Central memory CD4-positive, alpha-beta T cell (primary cell): ENCODE results near the gene TTC39C.

ENCODE experiments used
- DNase-seq: peaks from one replicate; pipeline ENCODE4 v3.0.0; 2022
- total RNA-seq, 3 experiments: gene quantifications; one replicate each; lab custom pipeline; 2026; lab: John Stamatoyannopoulos, UW

TTC39C gene
- total RNA-seq: 98.3 to 306 (median 202) reads per million in 3 experiments

DNA sequence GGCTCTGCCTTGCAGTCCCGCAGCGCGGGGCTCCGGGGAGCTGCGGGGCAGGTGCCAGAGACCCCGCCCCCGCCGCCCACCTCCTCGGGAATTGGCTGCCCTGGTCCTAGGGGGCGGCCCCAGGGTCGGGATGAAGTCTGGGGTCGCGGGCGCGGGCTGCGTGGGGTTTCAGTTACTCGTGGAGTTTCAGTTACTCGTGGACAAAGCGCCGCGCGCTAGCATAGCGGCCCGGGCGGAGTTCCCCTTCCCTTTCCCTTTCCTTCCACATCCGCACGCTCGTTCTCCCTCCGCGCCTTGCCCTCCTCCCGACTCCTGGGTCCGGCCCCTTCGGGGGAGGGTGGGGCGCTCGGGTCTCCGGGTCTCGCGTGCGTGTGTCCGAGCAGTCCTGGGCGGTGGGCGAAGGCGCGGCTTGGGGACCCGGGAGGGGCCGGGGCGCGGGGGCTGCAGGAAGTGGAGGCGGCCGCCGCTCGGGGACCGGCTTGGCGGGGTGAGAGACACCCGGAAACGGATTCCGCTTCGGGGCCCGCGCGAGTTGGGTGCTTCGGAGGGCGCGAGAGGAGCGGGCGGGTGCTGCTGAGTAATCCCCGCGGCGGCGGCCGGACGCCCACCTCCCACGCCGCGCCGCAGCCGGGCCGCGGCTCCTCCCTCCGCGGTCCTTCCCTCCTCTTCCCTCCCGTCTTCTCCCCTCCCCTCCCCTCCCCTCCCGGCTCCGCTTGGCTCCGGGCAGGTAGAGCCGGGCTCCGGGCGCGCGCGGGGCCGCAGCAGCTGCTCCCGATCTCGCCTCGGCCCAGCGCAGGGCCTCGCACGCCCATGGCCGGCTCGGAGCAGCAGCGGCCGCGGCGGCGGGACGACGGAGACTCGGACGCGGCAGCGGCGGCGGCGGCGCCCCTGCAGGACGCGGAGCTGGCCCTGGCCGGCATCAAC is at the start of gene TTC39C:
TSS of gene TTC39C (plus strand) at position 693 of the 924 bp plus-strand sequence. CDS start at position 811, 118 bp downstream.
- DNase-seq: peak; percentile 79

DNA sequence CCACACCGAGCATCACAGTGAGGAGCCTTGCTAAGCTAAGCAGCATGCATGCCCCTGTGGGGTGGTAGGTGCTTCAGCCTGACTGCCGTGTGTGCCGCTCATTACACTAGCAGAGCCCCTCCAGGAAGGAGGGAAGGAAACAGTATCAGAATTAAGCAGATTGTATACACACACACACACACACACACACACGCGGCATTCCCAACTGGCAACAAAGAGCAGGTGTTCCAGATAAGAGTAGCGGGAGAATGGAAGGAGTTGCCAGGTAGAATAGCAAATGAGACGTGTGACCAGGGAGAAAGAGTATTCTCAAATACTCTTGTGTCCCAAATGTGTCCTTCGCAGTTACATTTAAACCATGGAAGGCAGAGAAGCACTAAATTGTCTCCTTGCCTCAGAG is 47.6 kb upstream of the TTC39C start:
- no peak for DNase-seq

DNA sequence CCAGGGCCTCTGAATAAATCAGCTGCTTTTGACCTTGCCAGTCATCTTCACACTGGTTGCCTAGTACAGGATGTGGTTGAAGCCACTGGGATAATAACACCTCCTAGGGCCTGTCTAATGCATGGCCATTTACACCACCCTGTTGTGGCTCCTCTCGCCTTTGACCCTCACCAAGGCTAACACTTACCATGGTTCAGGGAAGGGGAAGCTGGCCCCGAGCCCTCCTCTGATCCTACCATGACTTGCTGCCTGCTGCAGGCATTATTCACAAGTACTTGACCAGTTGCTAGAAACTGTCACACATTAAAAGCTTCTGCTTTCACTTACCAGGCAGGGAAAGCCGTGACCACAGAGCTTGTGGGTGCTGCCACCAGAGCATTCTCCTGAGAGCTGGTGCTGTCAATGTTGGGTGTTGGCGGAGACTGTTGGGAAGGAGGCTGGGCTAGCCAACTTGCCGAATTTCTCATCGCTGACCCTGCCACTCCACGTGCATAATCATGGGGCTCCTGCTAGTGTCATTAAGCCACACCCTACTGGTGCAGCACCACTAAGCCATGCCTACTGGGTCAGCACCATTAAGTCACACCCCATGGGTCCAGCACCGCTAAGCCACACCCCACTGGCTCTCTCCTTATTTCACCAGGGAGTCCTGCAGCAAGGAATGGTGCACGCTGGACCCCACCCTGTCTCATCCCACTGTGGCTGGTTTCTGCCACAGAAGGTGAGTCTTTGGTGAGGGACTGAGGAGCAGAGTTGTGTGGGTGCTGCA is 47.0 kb upstream of the TTC39C start:
- DNase-seq: no peak

DNA sequence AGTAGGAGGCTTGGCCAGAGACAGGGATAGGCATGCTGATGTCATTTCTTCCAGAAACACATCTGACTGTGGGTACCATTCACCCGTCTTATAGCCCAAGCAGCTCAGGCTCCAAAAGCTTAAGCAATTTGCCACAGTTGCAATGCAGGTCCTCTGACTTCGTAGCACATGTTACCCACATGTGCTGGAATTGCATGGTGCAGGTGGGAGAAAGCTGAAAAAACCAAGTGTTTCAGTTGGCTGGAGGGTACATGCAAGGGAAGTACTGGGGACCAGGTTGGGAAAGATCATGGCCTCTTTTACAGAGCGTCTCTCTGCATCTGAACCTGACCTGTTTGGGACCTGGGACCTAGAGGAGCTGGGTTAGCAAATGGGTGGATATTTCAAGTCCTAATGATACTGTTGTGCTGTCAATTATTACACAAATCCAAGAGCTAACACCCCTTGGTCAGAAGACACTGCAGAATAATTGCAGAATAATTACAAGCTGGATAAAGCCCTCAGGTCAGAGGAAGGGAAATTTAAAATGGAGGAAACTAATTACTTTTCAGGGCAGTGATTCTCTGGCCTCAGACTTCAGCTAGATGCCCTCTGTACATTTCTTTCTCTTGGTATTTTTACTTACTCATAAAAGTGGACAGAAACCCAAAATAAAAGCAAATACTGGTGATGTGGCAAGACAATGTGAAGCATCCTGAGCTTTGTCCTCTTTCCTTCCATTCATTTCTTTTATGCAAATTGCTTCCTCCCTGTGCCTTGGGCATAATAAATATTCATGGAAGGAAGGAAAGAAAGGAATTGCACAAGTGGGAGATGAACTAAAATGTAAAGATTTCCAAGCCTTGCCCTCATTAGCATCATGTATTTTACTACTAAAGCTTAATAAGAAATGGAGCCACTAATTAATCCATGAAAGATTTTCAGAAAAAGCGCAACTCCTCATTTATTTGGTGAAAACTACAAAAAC is 45.6 kb upstream of the TTC39C start:
- no peak for DNase-seq

DNA sequence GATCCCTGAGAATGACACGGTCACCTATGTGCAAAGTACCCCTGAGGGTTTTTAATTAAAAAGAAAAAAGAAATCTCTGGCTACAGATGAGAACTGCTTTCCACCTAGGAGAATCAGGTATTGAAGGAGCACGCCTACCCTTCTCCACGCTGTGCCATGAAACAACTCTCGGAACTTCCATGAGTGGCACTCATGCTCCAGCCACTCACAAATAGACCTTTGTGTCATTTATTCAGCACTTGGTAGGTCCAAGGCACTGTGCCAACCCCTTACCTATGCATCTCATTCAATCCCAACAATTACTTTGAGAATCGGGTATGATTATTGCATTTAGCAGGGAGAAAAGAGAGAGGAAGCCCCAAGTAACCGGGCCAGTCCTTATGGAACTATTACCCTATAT is 44.9 kb upstream of the TTC39C start:
- no peak for DNase-seq

DNA sequence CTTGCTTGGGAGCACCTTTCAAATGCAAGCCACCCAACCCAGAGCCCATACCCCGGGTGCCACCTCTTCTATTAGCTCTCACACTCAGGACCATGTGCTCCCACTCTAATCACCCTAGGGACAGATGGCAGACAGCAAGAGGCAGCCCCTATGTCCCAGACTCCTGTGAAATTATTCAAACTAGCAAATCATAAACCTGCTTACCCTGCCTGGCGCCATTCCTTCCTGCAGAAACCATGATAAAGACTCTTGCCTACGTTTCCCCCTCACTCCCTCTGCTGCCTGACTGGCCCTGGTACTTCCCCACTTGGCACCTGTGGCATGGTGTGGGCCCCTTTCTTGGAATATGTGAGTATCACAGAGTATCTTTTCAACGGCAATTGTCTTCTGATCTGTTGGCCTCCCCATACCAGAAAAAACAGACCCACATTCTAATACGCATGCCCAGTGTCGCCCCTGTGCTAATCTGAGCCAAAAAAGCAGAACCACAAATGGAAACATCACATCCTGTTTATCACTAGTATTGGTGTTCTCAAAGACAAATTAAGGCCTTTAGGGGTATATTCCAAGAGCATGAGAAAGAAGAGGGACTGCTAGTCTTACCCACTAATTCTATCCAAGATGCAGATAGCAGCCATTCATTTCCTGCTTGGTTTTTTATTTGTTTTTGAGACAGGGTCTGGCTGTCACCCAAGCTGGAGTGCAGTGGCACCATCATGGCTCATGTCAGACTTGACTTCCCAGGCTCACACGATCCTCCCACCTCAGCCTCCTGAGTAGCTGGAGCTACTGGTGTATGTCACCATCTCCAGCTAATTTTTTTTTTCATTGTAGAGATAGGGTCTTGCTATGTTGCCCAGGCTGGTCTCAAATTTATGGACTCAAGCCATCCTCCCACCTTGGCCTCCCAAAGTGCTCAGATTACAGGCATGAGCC is 44.1 kb upstream of the TTC39C start:
- peak; percentile 85 for DNase-seq

DNA sequence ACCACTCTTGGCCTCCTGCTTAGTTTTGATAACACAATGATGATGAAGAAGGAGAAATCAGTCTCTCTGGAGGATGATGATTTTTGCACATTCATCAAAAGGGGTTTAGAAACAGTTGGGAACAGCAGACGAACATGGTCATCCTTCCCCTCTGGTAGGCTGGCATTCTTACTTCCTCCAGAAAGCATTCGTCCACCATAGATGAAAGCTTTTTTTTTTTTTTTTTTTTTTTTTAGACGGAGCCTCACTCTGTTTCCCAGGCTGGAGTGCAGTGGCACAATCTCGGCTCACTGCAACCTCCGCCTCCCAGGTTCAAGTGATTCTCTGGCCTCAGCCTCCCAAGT is 43.5 kb upstream of the TTC39C start:
- no peak for DNase-seq

DNA sequence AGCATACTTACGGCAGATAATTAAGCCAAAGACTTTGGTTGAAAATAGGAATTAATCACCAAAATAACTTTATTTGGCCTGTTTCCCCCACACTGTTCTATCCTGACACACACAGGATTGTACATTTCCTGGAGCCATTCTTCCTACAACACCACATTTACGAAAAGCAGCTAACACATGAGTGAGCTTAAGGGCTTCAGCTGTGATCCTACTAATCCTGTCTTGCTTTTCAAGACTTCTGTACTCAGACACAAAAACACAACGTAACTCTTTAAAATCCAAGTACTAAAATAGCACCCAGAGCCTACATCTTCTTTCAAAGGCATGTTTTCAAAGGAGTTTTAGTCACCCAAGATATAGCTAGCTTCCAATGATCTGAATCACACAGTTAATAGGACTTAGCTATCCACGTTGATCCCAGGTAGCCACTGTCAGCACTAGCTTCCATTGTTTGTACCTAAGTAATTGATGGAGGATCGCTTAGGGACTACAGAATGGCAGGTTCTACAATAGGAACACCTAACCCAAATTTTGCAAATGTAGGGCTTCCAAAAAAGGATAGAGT is 42.8 kb upstream of the TTC39C start:
- no peak for DNase-seq

DNA sequence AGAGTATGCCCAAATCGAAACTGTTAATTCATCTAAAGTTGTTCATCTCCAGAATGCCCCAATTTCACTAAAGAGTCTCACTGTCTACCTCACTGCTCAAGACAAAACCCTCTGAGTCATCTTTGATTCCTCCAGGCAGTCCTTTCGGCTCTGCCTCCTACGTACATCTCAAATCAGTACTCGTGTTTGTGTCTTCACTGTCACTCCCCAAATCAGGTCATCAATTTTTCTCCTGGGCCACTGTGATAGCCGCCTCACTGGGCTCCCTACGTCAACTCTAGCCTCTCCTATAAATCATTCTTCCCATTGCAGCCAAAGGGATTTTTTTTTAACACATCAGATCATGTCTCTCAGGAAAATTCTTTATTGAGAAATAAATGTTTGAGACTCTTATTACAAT is 42.1 kb upstream of the TTC39C start:
- DNase-seq: peak; percentile 70

DNA sequence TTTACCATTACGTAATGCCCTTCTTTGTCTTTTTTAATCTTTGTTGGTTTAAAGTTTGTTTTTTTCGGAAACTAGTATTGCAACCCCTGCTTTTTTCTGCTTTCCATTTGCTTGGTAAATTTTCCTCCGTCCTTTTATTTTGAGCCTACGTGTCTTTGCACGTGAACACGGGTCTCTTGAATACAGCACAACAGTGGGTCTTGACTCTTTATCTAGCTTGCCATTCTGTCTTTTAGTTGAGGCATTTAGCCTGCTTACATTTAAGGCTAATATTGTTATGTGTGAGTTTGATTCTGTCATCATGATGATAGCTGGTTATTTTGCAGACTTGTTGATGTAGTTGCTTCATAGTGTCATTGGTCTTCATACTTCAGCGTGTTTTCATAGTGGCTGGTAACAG is 37.5 kb upstream of the TTC39C start:
- no peak for DNase-seq

DNA sequence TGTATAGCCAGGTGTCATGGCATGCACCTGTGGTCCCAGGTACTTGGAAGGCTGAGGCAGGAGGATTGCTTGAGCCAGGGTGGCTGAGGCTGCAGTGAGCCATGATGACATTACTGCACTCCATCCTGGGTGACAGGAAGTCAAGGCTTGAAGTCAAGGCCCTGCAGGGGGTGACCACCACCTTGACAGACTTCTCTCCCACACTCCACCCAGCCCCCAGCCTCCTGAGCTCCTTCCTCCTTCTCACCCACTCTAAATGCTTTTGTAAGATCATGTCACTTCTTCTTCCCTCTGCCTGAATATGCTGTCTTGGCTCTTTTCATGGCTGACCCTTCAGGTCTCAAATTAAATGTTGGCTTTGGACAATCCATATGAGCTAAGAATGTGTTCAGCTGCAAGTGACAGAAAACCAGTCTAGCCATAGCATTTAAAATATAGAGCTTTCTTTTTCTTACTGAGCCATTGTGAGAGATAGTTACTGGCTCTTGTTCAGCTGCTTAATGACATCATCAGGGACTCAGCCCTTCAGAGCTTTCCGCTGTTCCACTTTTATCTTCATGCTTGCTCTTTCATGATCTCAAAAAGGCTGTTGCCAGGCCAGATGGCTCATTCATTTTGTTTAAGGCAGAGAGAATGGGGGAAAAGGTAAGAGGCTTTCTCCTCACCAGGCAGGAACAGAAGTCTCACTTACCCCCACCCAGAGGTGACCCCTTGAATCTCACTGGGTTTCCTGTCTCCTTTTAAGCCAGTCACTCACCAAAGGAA is 36.7 kb upstream of the TTC39C start:
- DNase-seq: peak; percentile 49

DNA sequence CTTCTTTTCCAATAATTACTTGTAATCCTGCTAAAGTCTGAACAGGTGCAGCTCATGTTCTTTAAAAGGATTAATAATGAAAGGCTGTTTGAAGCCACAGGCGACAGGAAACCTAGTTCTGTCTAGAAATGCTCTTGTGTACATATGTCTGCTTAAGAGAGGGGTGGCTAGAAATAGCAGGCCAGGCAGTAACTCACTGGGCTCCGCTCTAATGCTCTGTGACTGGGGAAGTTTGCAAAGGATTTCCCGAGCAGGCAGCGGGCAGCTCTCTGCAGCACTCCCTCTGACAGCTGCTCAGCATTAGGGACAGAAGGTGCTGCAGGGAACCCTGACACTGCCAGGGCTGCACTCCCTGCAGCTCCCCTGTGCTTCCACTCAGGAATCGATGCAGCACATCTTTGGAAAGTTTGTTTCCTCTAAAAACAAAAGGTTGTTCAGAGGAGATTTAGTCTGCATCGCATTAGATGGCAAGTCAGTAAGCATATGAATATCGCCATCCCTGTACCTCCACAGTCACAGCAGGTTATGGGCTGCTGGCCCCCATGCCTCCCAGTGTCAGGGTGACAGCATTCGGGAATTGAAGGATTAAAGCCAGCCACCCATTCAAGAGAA is 33.1 kb upstream of the TTC39C start:
- no peak for DNase-seq

DNA sequence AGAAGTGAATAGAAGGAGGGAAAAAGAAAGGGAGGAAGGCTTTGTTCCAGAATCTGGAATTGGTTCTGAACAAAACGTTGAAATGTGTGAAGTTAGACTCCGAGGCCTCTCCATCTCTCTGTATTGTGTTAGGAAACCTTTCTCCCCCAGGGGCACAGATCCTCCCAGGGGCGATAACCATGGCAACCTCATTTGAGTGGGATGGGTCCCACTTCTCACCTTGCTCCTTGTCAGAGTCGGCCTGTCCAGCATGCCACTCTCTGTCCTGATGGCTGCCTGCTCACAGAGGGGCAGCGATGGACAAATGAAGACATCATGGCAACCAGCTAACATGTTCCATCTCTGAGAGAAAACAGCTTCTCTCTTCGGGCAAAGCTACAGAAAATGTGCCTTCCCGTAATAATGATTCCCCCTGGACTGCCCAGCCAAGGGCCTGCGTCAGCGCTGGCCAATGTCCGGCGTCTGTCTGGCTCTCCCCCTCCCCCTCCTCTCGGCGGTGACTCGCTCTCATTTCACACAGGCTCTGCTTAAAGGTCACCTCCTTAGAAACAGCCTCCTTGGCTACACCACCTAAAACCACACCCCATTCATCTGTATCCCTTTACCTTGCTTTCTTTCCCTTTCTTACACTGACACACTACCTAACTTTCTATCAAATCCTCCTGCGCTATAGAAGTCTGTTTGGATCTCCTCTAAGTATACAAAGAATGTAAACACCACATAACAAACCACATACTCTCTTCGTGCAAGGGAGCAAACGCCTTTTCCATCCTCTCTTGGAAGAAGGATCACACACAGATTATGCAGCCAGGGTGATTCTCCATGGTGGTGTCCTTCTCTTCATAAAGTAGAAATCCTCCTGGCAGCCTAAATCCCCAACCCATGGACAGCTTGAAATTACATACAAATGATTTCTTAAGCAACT is 32.1 kb upstream of the TTC39C start:
- no peak for DNase-seq

DNA sequence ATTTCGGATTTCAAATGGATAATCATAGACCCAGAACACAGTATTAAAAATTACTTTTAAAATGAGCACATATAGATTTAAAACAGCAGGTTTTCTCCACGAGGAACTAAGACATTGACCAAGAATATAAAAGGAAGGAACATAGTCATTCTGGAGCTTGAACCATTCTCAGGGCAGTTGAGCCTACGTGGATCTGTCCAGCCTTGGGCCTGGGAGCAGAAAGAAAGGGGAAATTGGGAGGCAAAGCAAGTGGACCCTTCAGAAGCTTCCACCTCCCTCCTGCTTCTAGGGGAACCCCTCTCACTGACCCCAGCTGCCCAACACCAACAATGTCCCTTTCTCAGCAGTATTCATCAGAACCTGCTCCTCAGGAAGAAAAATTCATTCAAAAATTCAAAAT is 31.4 kb upstream of the TTC39C start:
- DNase-seq: no peak

DNA sequence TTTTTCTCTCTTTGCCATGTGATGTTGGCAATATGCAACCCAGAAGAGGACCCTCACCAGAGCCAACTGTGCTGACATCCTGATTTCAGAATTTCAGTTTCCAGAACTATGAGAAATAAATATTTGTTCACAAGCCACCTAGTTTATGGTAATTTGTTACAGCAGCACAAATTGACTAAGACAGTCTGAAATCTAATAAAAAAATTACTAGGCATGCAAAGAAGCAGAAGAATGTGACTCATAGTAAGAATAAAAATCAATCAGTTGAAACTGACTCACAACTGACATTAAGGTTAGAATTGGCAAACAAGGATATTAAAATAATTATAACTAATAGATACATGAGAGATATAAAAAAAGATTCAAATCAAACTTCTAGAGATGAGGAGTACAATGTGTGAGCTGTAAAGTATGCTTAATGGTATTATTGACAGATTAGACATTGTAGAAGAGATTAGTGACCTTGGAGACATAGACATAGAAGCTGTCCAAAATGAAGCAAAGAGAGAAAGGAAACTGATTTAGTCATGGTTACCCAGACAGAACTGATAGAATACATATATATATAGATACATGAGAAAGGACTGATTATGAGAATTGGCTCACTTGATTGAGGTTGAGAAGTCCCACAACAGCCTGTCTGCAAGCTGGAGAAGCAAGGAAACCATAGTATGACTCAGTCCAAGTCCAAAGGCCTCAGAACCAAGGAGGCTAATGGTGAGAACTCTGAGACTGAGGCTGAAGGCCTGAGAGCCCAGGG is 27.8 kb upstream of the TTC39C start:
- DNase-seq: no peak

DNA sequence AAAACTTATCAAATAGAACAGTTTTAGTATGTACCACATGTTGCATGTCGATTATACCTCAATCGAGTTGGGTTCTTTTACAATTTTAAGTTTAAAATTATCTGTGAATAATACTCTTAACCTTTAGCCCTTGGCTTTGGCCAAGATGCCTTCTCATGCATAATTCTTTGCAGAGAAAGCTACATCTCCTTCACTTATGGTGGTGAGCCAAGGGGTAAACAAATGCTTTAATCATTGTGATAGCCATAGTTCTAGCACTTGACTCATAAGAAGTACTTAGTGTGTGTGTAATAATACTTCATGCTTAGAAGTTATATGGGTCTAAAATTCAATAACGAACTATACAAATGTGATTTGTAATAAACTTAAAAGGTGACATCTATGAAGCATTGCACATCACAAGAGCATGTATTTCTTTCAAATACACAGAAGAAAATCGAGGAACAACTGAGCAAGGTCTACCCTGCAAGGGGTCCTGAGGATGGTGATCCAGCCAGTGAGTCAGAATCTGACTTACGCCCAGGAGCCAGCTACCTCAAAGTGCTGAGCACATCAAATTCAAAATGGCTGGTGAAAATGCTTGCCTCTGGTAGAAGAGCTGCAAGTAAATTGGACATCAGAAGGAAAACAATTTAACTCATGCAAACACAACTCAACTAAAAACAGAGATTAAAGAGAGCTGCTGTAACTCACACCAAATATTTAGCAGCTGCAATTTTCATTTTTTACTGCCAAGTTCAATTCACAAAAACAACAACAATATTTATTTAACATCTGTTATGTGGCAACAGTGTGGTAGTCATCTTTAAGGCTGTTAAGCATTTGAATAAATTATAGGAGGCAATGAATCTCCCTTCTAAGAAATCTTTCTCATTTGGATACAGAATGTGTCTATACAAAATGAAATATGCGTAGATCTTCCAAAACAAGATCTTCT is 23.8 kb upstream of the TTC39C start:
- no peak for DNase-seq
